Colonic mucosa (tissue), 4 donors: ENCODE results near the gene ITGA3. TPM values are rescaled to one million over a fixed set of nuclear protein-coding genes. Genes with fewer than 3 reads are reported as not detected.

Source experiments
- DNase-seq: peaks from one replicate; pipeline ENCODE4 v3.0.0-alpha.2; 2020
- H3K27ac ChIP-seq: fragments of 200-600 bp; one replicate; pipeline ENCODE4 v1.8.0; 2021
- H3K27me3 ChIP-seq: fragments of 200-600 bp; one replicate; pipeline ENCODE4 v1.8.0; 2021
- H3K36me3 ChIP-seq: fragments of 200-600 bp; one replicate; pipeline ENCODE4 v1.8.0; 2021
- H3K4me1 ChIP-seq: fragments of 200-600 bp; one replicate; pipeline ENCODE4 v1.8.0; 2021; ENCODE audit warnings: mild to moderate bottlenecking
- H3K4me3 ChIP-seq: fragments of 200-600 bp; one replicate; pipeline ENCODE4 v1.8.0; 2021
- H3K9ac ChIP-seq, 2 donors: one replicate each; pipeline ENCODE4 v1.7.0; 2013; ENCODE audit warnings: control low read depth in 2 of 2, low read depth in 2 of 2, low read length in 2 of 2
- H3K9me3 ChIP-seq: fragments of 200-600 bp; one replicate; pipeline ENCODE4 v1.8.0; 2021
- CTCF ChIP-seq: fragments of 200-600 bp; IDR thresholded peaks from one replicate; pipeline ENCODE4 v1.8.0; 2022; ENCODE audit warnings: antibody characterized with exemption, mild to moderate bottlenecking
- intact Hi-C: fragments of 100-400 bp; cut with DNase I; formaldehyde crosslinking; loops from one replicate; pipeline ENCODE4 v1.14.1; 2022
- total RNA-seq, 2 donors: library from RNA; stranded (reverse); fragmentation: NEBNext Ultra II Directional in 1 of 2; extraction: Animal tissue kit (Norgen Biotek cat#: 25700) in 1 of 2; gene quantifications; one replicate each; pipeline ENCODE4 v1.2.1, GENCODE V29; 2021
- donor health status: healthy.
- donor health status: DM: no; HTN: no; CAD: no.
- donor health status: DM: no; HTN: no; CAD: no.

Gene ITGA3
- total RNA-seq, 2 donors from 2014 or later: 111 to 116 TPM

GRCh38 chr17:50067996-50068395, 12.1 kb downstream of the ITGA3 start:
- intact Hi-C loops: no loop called here
- TF ChIP-seq CTCF: no peak
- no peak for DNase-seq
- Histone ChIP-seq H3K4me1 (no peaks in the 10 kb centered on the region), H3K9me3 (no peaks in the 10 kb centered on the region), H3K36me3 (peaks cover 13% of the 10 kb centered on the region), H3K27ac (no peak overlapping the region), H3K4me3 (no peak overlapping the region), H3K9ac (no peak overlapping the region), H3K27me3 (no peaks in the 10 kb centered on the region)

- H3K4me1 ChIP-seq: no peaks in the 10 kb centered on the region
- no peak overlapping the region for H3K27ac ChIP-seq
- peaks cover 18% of the 10 kb centered on the region for H3K36me3 ChIP-seq
- no peaks in the 10 kb centered on the region for H3K27me3 ChIP-seq
- DNase-seq: no peak
- TF ChIP-seq CTCF: no peak
- H3K4me3 ChIP-seq: no peak overlapping the region
- intact Hi-C loops: no loop called here
- no peak overlapping the region for H3K9ac ChIP-seq
- no peaks in the 10 kb centered on the region for H3K9me3 ChIP-seq
Measured at GRCh38 chr17:50070908-50071680, 15.2 kb downstream of the ITGA3 start.

DNA sequence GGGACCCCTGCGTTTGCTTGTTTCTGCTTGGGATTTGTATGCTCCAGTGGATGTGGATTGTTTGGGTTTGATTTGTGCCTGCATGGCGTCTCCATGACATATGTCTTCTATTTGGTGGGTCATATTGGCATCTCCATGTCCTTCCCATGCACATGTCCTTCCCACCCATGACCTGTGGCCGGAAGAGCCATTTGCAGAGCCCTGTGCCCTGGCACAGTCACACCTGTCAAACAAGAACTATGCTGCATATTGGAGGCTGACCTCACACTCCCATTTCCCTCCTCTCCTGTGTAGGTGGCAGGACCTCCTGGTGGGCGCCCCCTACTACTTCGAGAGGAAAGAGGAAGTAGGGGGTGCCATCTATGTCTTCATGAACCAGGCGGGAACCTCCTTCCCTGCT, 15.8 kb downstream of the ITGA3 start:
- H3K4me3 ChIP-seq: no peak overlapping the region
- intact Hi-C loops: no loop called here
- H3K27me3 ChIP-seq: no peaks in the 10 kb centered on the region
- no peak for TF ChIP-seq CTCF
- H3K36me3 ChIP-seq: peaks cover 18% of the 10 kb centered on the region
- H3K27ac ChIP-seq: no peak overlapping the region
- DNase-seq: no peak
- no peaks in the 10 kb centered on the region for H3K9me3 ChIP-seq
- H3K4me1 ChIP-seq: no peaks in the 10 kb centered on the region
- H3K9ac ChIP-seq: no peak overlapping the region

DNA sequence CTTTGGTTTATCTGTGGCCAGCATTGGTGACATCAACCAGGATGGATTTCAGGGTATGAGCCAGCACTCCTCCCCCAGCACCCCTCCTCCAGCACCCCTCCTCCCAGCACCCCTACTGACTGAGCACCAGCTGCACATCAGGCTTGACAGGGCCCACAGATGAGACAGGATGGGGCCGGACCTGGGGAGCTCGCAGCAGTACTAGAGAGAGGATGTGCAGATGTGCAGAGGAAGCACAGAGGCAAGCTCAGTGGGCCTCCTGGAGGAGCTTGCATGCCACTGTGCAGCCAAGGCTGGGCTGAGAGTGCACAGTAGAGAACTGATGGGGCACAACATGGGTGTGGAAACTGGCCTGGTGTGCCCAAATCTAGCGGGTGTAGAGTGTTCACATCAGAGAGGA, 16.2 kb downstream of the ITGA3 start:
- H3K9ac ChIP-seq: no peak overlapping the region
- DNase-seq: no peak
- H3K4me1 ChIP-seq: no peaks in the 10 kb centered on the region
- no peak overlapping the region for H3K4me3 ChIP-seq
- no peaks in the 10 kb centered on the region for H3K27me3 ChIP-seq
- no peak for TF ChIP-seq CTCF
- no peaks in the 10 kb centered on the region for H3K9me3 ChIP-seq
- peaks cover 18% of the 10 kb centered on the region for H3K36me3 ChIP-seq
- no peak overlapping the region for H3K27ac ChIP-seq
- intact Hi-C loops: no loop called here

GRCh38 chr17:50072925-50073324, 17.0 kb downstream of the ITGA3 start:
- TF ChIP-seq CTCF: no peak
- no peaks in the 10 kb centered on the region for H3K4me1 ChIP-seq
- peaks cover 13% of the 10 kb centered on the region for H3K36me3 ChIP-seq
- no peak overlapping the region for H3K27ac ChIP-seq
- intact Hi-C loops: no loop called here
- no peak overlapping the region for H3K4me3 ChIP-seq
- no peaks in the 10 kb centered on the region for H3K9me3 ChIP-seq
- H3K9ac ChIP-seq: no peak overlapping the region
- no peak for DNase-seq
- H3K27me3 ChIP-seq: no peaks in the 10 kb centered on the region
